H1 (cell line): ENCODE results near the gene HSD17B8. TPM values are rescaled to one million over a fixed set of nuclear protein-coding genes. Genes with fewer than 3 reads are reported as not detected.

ENCODE experiments used
- CTCF ChIA-PET: fragments of 300-600 bp; sonication (Branson Sonifier 250); formaldehyde crosslinking; loops from one replicate; lab custom pipeline; 2021; ENCODE audit not compliant: partially characterized antibody; lab: Charles Lee
- POLR2A ChIA-PET: fragments of 300-600 bp; sonication (Branson Sonifier 250); formaldehyde crosslinking; loops from one replicate; lab custom pipeline; 2021; ENCODE audit warnings: inconsistent platforms; ENCODE audit not compliant: partially characterized antibody; lab: Charles Lee
- DNase-seq, 2 experiments: peaks; one replicate each; pipeline versions ENCODE4 v3.0.0 to v3.0.0-alpha.2; 2010 to 2022; ENCODE audit warnings: low spot score in 2 of 2, low read depth in 1 of 2, mixed read lengths in 1 of 2
- FAIRE-seq: peaks from 2 replicates; lab custom pipeline; 2011; peaks lifted over from hg19 to GRCh38; lab: Jason Lieb, UNC
- H2AFZ ChIP-seq: 2 replicates; pipeline ENCODE4 v1.8.1; 2012; ENCODE audit warnings: low read length, inconsistent platforms
- H2AK5ac ChIP-seq: 2 replicates; pipeline ENCODE4 v1.6.1; 2013; ENCODE audit warnings: low read depth, low read length
- H2BK120ac ChIP-seq: replicated peaks from 2 replicates; pipeline ENCODE3; 2013; ENCODE audit warnings: low read depth, low read length, inconsistent platforms
- H2BK12ac ChIP-seq: 2 replicates; pipeline ENCODE4 v1.6.1; 2013; ENCODE audit warnings: low read depth, low read length
- H2BK15ac ChIP-seq: 2 replicates; pipeline ENCODE4 v1.6.1; 2013; ENCODE audit warnings: low read length
- H2BK20ac ChIP-seq: 2 replicates; pipeline ENCODE4 v1.6.1; 2013; ENCODE audit warnings: low read length
- H2BK5ac ChIP-seq: 2 replicates; pipeline ENCODE4 v1.6.1; 2013; ENCODE audit warnings: low read depth, low read length
- H3K14ac ChIP-seq: 2 replicates; pipeline ENCODE4 v1.6.1; 2013; ENCODE audit warnings: inconsistent platforms; ENCODE audit not compliant: insufficient read length
- H3K18ac ChIP-seq: 2 replicates; pipeline ENCODE4 v1.6.1; 2013; ENCODE audit warnings: low read length; ENCODE audit errors: extremely low read depth
- H3K23ac ChIP-seq: 2 replicates; pipeline ENCODE4 v1.6.1; 2013; ENCODE audit warnings: inconsistent platforms; ENCODE audit not compliant: insufficient read length
- H3K23me2 ChIP-seq: 2 replicates; pipeline ENCODE4 v1.6.1; 2013; ENCODE audit warnings: low read depth, low read length
- H3K27ac ChIP-seq: 2 replicates; pipeline ENCODE4 v1.6.1; 2011; ENCODE audit warnings: low read depth, low read length, inconsistent platforms
- H3K27me3 ChIP-seq, 4 experiments: replicated peaks in 1 of 4; 1 replicate in 1 of 4; 2 replicates in 3 of 4; pipeline versions ENCODE4 v1.6.1 to v1.8.1; 2011 to 2013; ENCODE audit warnings: low read length in 3 of 4, mild to moderate bottlenecking in 3 of 4, inconsistent platforms in 2 of 4, mixed read lengths in 2 of 4, moderate library complexity in 1 of 4; ENCODE audit not compliant: control insufficient read depth in 3 of 4, insufficient read depth in 3 of 4; ENCODE audit errors: extremely low read depth in 1 of 4
- H3K36me3 ChIP-seq, 4 experiments: 2 replicates each; pipeline versions ENCODE4 v1.6.1 to v1.8.1; 2011 to 2013; ENCODE audit warnings: mild to moderate bottlenecking in 4 of 4, low read length in 3 of 4, moderate library complexity in 2 of 4, control low read depth in 1 of 4, inconsistent platforms in 1 of 4; ENCODE audit not compliant: insufficient read depth in 4 of 4, control insufficient read depth in 2 of 4
- H3K4ac ChIP-seq: replicated peaks from 2 replicates; pipeline ENCODE3; 2013; ENCODE audit warnings: low read length, low read depth, mixed read lengths, inconsistent platforms; ENCODE audit not compliant: insufficient read length
- H3K4me1 ChIP-seq, 4 experiments: replicated peaks in 1 of 4; 1 replicate in 1 of 4; 2 replicates in 3 of 4; pipeline versions ENCODE4 v1.6.1 to v1.8.1; 2011 to 2013; ENCODE audit warnings: low read length in 3 of 4, inconsistent platforms in 2 of 4, mixed read lengths in 1 of 4; ENCODE audit not compliant: insufficient read depth in 4 of 4, control insufficient read depth in 3 of 4
- H3K4me2 ChIP-seq, 2 experiments: 2 replicates each; pipeline versions ENCODE4 v1.6.1 to v1.8.1; 2011 to 2013; ENCODE audit warnings: low read depth in 2 of 2, low read length in 2 of 2, control low read depth in 1 of 2, inconsistent platforms in 1 of 2, mild to moderate bottlenecking in 1 of 2; ENCODE audit not compliant: insufficient read depth in 1 of 2
- H3K4me3 ChIP-seq, 4 experiments: fragments of 200-600, 300-600 bp in 1 of 4; sonication (generic), shearing (Covaris generic), sonication (Bioruptor Twin) in 1 of 4; 2 replicates each; pipeline versions ENCODE4 v1.5.1 to v1.8.1; 2011 to 2016; ENCODE audit warnings: low read length in 4 of 4, low read depth in 3 of 4, control low read depth in 2 of 4, inconsistent platforms in 2 of 4, mild to moderate bottlenecking in 2 of 4, mixed read lengths in 1 of 4, moderate library complexity in 1 of 4; ENCODE audit not compliant: insufficient read depth in 2 of 4; ENCODE audit errors: extremely low read depth in 1 of 4
- H3K56ac ChIP-seq: replicated peaks from 2 replicates; pipeline ENCODE3; 2013; ENCODE audit warnings: low read depth, mild to moderate bottlenecking, mixed read lengths, low read length, inconsistent platforms; ENCODE audit not compliant: insufficient read length
- H3K79me1 ChIP-seq: 2 replicates; pipeline ENCODE4 v1.6.1; 2013; ENCODE audit warnings: low read depth, low read length, control low read depth
- H3K79me2 ChIP-seq, 2 experiments: 2 replicates each; pipeline versions ENCODE4 v1.6.1 to v1.8.1; 2012 to 2013; ENCODE audit warnings: low read length in 2 of 2, mild to moderate bottlenecking in 2 of 2, inconsistent platforms in 1 of 2; ENCODE audit not compliant: insufficient read depth in 2 of 2, control insufficient read depth in 1 of 2
- H3K9ac ChIP-seq, 4 experiments: replicated peaks in 1 of 4; 1 replicate in 1 of 4; 2 replicates in 3 of 4; pipeline versions ENCODE4 v1.6.1 to v1.8.1; 2011 to 2013; ENCODE audit warnings: low read depth in 3 of 4, low read length in 3 of 4, control low read depth in 2 of 4, mild to moderate bottlenecking in 2 of 4, moderate library complexity in 2 of 4, inconsistent platforms in 1 of 4; ENCODE audit errors: extremely low read depth in 1 of 4
- H3K9me3 ChIP-seq, 2 experiments: 2 replicates each; pipeline versions ENCODE4 v1.6.1 to v1.8.1; 2012 to 2013; ENCODE audit warnings: mild to moderate bottlenecking in 2 of 2, moderate library complexity in 2 of 2, control low read depth in 1 of 2, inconsistent platforms in 1 of 2, low read depth in 1 of 2, low read length in 1 of 2, mixed read lengths in 1 of 2; ENCODE audit not compliant: insufficient read depth in 2 of 2
- H4K20me1 ChIP-seq, 2 experiments: replicated peaks in 1 of 2; 2 replicates each; pipeline versions ENCODE3 to v1.8.1; 2011 to 2013; ENCODE audit warnings: inconsistent platforms in 2 of 2, low read length in 2 of 2, mild to moderate bottlenecking in 1 of 2; ENCODE audit not compliant: insufficient read depth in 2 of 2, control insufficient read depth in 1 of 2
- H4K5ac ChIP-seq: 2 replicates; pipeline ENCODE4 v1.6.1; 2013; ENCODE audit warnings: low read length, low read depth, mixed read lengths, inconsistent platforms; ENCODE audit not compliant: insufficient read length
- H4K8ac ChIP-seq: 2 replicates; pipeline ENCODE4 v1.8.0; 2013; ENCODE audit warnings: mild to moderate bottlenecking, moderate library complexity, low read length, inconsistent platforms; ENCODE audit not compliant: insufficient read depth; ENCODE audit errors: extremely low read depth
- H4K91ac ChIP-seq: replicated peaks from 2 replicates; pipeline ENCODE3; 2013; ENCODE audit warnings: low read length, mixed read lengths, inconsistent platforms; ENCODE audit not compliant: insufficient read length
- MAFK ChIP-seq: IDR thresholded peaks from 2 replicates; pipeline ENCODE4 v1.6.1; 2012; ENCODE audit warnings: low read depth, mild to moderate bottlenecking, improper control_type of control experiment, low read length
- RAD21 ChIP-seq, 2 experiments: IDR thresholded peaks in 1 of 2; conservative IDR thresholded peaks in 1 of 2; 2 replicates each; pipeline ENCODE4 v1.6.1; 2011; ENCODE audit warnings: low read depth in 2 of 2, low read length in 2 of 2, improper control_type of control experiment in 1 of 2, inconsistent platforms in 1 of 2, mild to moderate bottlenecking in 1 of 2, moderate library complexity in 1 of 2
- SRF ChIP-seq: IDR thresholded peaks from 2 replicates; pipeline ENCODE4 v1.6.1; 2011; ENCODE audit warnings: mild to moderate bottlenecking, low read depth, low read length, moderate library complexity
- TAF7 ChIP-seq: optimal IDR thresholded peaks from 2 replicates; pipeline ENCODE3; 2011; ENCODE audit warnings: low read depth, mild to moderate bottlenecking, inconsistent platforms, low read length, moderate library complexity, borderline replicate concordance
- WGBS, 2 experiments: shearing (Covaris generic) in 1 of 2; methylation state at CpG; one replicate each; pipeline versions ENCODE4 v1.1.6 to v1.1.7; 2013 to 2015; ENCODE audit warnings: low lambda C conversion rate in 2 of 2, mixed read lengths in 2 of 2, inconsistent platforms in 1 of 2, low coverage in 1 of 2, missing lambda C conversion rate in 1 of 2; ENCODE audit not compliant: insufficient replicate concordance in 2 of 2, insufficient coverage in 1 of 2, insufficient read length in 1 of 2; ENCODE audit errors: extremely low coverage in 1 of 2, missing lambda C conversion rate in 1 of 2; 5-methylcytosine and 5-hydroxymethylcytosine counted together
- polyA plus RNA-seq, 7 experiments: library from polyadenylated mRNA; depleted of rRNA in 3 of 7; stranded (reverse) in 5 of 7; unstranded in 2 of 7; fragments of >200 nt in 5 of 7; fragments of 200-250 nt in 2 of 7; gene quantifications; 1 replicate in 5 of 7; 2 replicates in 1 of 7; 4 replicates in 1 of 7; pipeline versions ENCODE4 v1.2.1 to v1.2.3, GENCODE V29; 2011 to 2013; ENCODE audit warnings: missing spikeins in 2 of 7, mixed read lengths in 2 of 7
- total RNA-seq: library from RNA; stranded (reverse); fragmentation: NEBNext Ultra II Directional; extraction: Animal tissue kit (Norgen Biotek cat#: 25700); gene quantifications from 2 replicates; pipeline ENCODE4 v1.2.1, GENCODE V29; 2021

Gene HSD17B8
- total and polyA plus RNA-seq, 2 of the 8 experiments (the other 6 are each of a cell fraction or from before 2014, with no cell fraction given), result 3.3 to 17.1 TPM

GRCh38 chr6:33212857-33213165 lies 8.4 kb downstream of the HSD17B8 start:
- Histone ChIP-seq H3K4me2 (peak overlapping the region; percentile 83 to 95), H3K9me3 (no peaks in the 10 kb centered on the region), H3K27me3 (peaks cover 29 to 69% (median 63%) of the 10 kb centered on the region in 4 experiments), H3K27ac (no peak overlapping the region), H3K4ac (no peak overlapping the region), H3K56ac (no peak overlapping the region), H3K23ac (no peak overlapping the region), H3K4me1 (peaks cover 0 to 13% (median 4%) of the 10 kb centered on the region in 4 experiments; a peak in 6 of 7 replicates), H3K36me3 (peaks cover 2 to 7% (median 4%) of the 10 kb centered on the region in 4 experiments; a peak in 3 of 8 replicates), H4K8ac (no peak overlapping the region), H2BK20ac (no peak overlapping the region), H3K18ac (no peak overlapping the region), H4K91ac (no peak overlapping the region), H2AK5ac (no peak overlapping the region), H4K5ac (no peak overlapping the region), H3K4me3 (peak overlapping the region; percentile 50 to 72 (median 66)), H3K9ac (peak overlapping the region in 3 of 4 experiments; percentile 10 to 66 (median 13); a peak in 2 of 7 replicates), H2BK15ac (no peak overlapping the region; the same call in 1 of the 2 replicates), H3K14ac (no peak overlapping the region), H3K79me2 (no peaks in the 10 kb centered on the region), H3K79me1 (no peaks in the 10 kb centered on the region; the same call in 1 of the 2 replicates), H4K20me1 (peaks cover 2 to 16% of the 10 kb centered on the region in 2 experiments), H2BK120ac (no peak overlapping the region), H2BK5ac (no peak overlapping the region), H2BK12ac (no peak overlapping the region), H2AFZ (no peak overlapping the region), H3K23me2 (peaks cover 19% of the 10 kb centered on the region; the same call in 1 of the 2 replicates)
- 8% methylated on average over 5 of the region's 6 CpGs; no CpG with 5 or more reads in 1 of the 2 experiments for WGBS, 2 experiments
- no peak for TF ChIP-seq RAD21 (IDR thresholded peaks at IDR 0.05 in 1 of 2, conservative IDR thresholded peaks at IDR 0.05 in 1 of 2; ENCODE audit: low read depth in 2 of 2, low read length in 2 of 2)
- no peak for TF ChIP-seq MAFK
- no peak for TF ChIP-seq TAF7
- TF ChIP-seq SRF, result 0 out of 2 replicates have a peak, but pooled peaks have one; percentile 40
- no peak for DNase-seq
- POLR2A ChIA-PET, result interaction anchor here (0.8 to 2.3 kb wide), 7 partner anchors 9 to 241 kb away, joined by 3 to 13 read pairs (median 5); partner anchors contain the start of genes HSD17B8, RPS18 and VPS52
- peak; percentile 28 for FAIRE-seq
- CTCF ChIA-PET, result interaction anchor here (0.5 to 6.3 kb wide), 4 partner anchors 21 to 370 kb away, joined by 3 to 60 read pairs (median 4); no protein-coding TSS in a partner anchor
